ENCODE data around the gene COX5B. TPM values are rescaled to one million over a fixed set of nuclear protein-coding genes. Genes with fewer than 3 reads are reported as not detected.

Gene COX5B
- total RNA-seq, 4 donors from 2014 or later: 248 to 409 (median 335) TPM

DNA sequence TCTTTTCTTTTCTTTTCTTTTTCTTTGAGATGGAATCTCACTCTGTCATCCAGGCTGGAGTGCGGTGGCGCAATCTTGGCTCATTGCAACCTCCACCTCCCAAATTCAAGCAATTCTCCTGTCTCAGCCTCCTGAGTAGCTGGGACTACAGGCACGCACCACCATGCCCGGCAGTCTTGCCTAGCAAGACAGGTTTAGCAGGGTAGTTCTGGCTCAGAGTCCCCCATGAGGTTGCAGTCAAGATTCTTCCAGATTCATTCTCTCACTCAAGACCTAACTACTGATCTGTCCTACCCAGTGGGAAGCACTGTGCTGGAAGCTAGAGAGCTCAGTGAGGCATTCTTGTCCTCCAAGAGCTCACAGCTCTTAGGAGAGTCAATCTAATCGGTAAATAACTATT, 49.9 kb downstream of the COX5B start:
- DNase-seq (ENCODE audit: low spot score in 2 of 2): no peak
- no peaks in the 10 kb centered on the region for H3K27me3 ChIP-seq

GRCh38 chr2:97697252-97698235, 51.7 kb downstream of the COX5B start:
- no peak for TF ChIP-seq POLR2A (IDR thresholded peaks at IDR 0.05)
- TF ChIP-seq CTCF (IDR thresholded peaks at IDR 0.05): peak; percentile 91 to 98 (median 95)
- peak in 1 of 2 donors; percentile 44 for TF ChIP-seq EP300 (IDR thresholded peaks at IDR 0.05)
- H3K27ac ChIP-seq: peak overlapping the region in 1 of 4 donors; percentile 56
- 28 to 31% methylated on average over 14 of the region's 14 CpGs for WGBS, 2 donors
- H3K27me3 ChIP-seq: no peaks in the 10 kb centered on the region
- peak; percentile 89 to 97 for DNase-seq (ENCODE audit: low spot score in 2 of 2)
- H3K4me1 ChIP-seq: peaks cover 0 to 4% (median 0%) of the 10 kb centered on the region in 4 donors
- no peaks in the 10 kb centered on the region for H3K36me3 ChIP-seq
- no peaks in the 10 kb centered on the region for H3K9me3 ChIP-seq
- H3K4me3 ChIP-seq: no peak overlapping the region

More for the DNA sequence above, 49.9 kb downstream of the COX5B start:
- Histone ChIP-seq H3K4me3 (no peak overlapping the region), H3K9me3 (no peaks in the 10 kb centered on the region), H3K4me1 (peaks cover 0 to 4% (median 0%) of the 10 kb centered on the region in 4 donors), H3K36me3 (no peaks in the 10 kb centered on the region), H3K27ac (no peak overlapping the region)
- 96 to 97% methylated on average over 5 of the region's 5 CpGs for WGBS, 2 donors
- TF ChIP-seq CTCF (IDR thresholded peaks at IDR 0.05): no peak
- no peak for TF ChIP-seq EP300 (IDR thresholded peaks at IDR 0.05)
- TF ChIP-seq POLR2A (IDR thresholded peaks at IDR 0.05): no peak

Small RNA genes within 50 kb of the gene (small RNA-seq; reads per million reads assigned to genes)
- gene RNU4-8P: not detected

Other genes starting within 250 kb of the COX5B start
- 10 to 100 TPM; 56.6 to 87.5 (median 71.4) TPM for gene ANKRD36B, start 56.2 kb upstream of the COX5B start, total RNA-seq
- gene ACTR1B, start 18.0 kb downstream of the COX5B start, total RNA-seq: 100 to 1,000 TPM in 1 of 4 donors, 10 to 100 TPM in 3; 65.1 to 109 (median 85.5) TPM
- gene C2orf92, start 23.7 kb downstream of the COX5B start, total RNA-seq: 10 to 100 TPM in 2 of 4 donors, 1 to 10 TPM in 2; 4.5 to 65.1 (median 11.6) TPM
- 10 to 100 TPM in 1 of 4 donors, 1 to 10 TPM in 3; 3.5 to 13.5 (median 5.3) TPM for gene ZAP70, start 67.5 kb downstream of the COX5B start, total RNA-seq